HuH-7 (cell line): ENCODE measurements around the gene CFAP74.

Experiments used
- DNase-seq: peaks from one replicate; pipeline ENCODE4 v3.0.0; 2011; ENCODE audit warnings: low spot score

The CFAP74 gene

DNA sequence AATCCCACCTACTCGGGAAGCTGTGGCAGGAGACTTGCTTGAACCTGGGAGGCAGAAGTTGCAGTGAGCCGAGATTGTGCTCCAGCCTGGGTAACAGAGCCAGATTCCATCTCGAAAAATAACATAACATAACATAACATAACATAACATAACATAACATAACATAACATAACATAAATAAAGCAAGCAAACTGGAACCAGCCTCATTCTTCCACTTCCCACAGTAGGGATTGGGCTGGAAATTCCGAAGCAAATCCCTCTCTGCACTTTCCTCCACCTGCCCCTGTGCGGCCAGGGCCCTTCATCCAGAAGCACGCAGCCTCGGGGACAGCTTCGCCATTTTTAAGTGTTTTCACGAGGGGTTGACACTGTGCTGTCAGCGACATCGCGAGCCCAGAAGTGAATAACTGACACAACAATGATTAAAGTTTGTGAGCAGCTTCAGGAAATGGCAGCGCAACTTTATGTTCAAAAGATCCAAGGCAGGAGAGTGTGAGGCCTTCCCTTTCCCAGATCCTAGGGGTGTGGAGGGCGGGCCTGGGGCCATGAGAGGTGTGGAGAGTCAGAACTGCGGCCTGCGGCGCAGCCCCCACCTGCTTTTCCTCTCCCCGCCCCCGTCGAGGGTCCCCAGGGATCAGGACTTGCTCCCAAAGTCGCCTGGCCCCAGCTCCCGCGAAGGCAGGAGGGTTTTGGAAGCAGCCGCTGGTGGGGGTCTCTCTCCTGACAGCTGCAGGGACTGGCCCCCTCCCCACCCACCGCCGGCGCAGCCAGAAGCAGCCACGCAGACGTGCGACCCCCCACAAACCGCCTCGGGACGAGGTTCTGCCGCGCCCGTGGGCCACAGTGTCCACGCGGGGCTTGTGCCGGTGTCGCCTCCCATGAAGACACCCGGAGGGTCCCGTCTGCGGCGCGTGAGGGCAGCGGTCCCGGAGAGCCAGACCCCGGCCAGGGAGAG lies 14.9 kb upstream of the CFAP74 start:
- no peak for DNase-seq

DNA sequence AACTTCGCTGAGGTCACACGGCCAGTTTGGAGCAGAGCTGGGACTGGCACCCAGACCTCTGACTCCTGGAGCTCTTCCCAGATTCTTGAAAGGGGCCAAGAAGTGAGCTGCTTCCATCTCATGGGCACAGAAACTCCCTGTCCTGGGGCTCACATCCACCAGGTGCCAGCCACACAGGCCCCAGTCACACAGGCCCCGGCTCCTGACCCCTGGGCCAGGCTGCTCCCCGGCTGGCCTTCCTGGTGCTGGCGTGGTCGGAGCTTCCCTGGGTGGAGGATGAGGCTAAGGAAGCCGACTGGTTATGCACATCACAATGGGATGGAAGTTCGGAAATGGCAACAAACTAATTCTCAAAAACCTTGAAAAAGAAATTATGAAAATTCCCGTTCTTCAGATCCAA lies 12.5 kb upstream of the CFAP74 start:
- no peak for DNase-seq

DNA sequence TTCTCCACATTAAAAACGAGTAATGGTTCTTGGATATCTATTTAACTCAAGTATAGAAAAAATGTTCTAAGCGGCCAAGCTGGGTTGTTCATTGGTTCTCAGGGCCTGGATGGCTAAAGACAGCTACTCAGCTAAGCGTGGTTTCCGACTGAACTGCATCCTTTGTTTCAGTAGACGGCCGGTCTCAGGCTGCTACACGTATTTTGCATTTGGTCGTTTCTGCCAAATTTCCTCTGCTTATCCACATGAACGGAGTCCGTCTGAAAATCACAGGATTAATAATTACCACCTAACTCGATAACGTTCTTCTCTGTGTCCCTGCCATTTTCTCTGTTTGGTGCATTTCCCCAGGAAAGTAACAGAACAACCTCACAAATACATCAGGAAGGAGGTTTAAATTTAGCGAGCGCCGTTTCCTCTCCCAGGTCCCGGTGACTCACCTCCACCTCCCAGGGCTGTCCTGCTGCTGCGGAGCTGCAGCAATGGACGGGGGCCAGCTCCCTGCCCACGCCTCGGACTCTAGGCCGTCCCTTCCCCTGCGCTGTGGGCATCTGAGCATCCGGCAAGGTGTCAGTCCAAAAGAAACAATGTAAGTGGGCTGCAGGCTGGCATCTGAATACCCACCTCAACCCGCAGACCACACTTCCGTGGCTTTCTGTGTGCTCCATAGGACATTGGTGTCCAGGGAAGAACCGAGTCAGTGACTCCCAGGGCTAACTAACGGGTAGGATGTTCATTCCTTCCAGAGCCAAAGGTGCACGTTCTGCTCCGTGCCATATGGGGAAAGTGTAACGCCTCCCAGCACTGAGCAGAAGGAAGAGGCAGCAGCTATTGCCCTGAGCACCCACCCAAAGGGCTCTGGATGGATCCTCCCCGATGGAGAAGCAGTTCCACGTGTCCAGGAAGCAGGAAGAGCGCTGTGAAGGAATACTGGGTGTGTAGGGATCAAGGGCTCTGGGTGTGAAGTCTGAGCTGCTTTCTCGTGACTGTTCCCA lies 11.5 kb upstream of the CFAP74 start:
- DNase-seq = no peak

DNA sequence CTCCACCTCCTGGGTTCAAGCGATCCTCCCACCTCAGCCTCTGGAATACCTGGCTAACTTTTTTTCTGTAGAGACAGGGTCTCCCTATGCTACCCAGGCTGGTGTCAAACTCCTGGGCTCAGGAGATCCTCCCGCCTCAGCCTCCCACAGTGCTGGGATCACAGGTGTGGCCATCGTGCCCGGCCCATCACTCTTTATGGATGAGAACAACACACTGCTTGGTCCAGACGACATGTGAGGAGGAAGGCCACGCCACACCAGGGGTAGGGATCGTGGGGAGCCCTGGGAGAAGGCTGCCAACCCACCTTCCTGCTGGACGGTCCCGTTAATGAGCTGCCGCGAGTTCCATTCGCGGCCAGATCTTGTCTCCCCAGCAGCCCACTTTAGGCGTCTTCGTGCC lies 10.6 kb upstream of the CFAP74 start:
- DNase-seq = no peak

DNA sequence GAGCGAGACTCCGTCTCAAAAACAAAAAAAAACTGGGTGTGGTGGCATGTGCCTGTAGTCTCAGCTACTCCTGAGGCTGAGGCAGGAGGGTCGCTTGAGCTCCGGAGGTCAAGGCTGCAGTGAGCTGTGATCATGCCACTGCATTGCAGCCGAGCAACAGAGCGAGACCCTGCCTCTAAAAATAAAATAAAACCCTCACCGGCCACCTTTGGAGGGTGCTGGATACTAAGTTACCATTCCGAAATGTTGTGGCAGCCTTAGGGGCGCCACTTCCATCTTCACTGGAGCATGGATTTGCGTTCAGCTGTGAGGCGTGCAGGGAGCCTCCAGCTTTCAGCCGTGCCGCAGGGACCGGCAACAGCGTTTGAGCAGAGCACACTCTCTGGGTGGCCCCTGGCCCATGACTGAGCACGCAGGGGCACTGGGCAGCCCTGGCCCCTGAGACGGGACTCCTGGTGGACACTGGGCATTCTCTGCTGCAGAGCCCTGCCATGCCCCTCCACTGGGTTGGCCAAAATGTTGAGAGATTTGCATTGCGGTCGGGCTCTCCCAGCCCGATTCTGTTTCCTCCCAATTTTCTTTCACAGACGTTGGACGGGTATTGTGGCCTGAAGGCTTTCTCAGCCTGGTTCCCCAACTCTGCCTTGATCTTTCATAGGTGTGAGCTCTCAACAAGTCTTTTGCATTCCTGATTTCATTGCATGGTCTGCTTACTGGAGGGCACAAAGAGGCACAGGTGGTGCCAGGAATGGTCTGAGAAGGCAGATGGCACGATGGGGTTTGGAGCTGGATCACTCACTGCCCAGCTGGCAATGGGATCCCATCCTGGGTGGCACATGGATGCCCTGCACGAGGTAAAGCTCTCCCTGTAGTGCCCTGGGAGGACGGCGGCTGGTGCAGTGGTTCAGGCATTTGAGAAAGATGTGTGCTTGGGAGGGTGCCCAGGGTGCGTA lies 5.8 kb upstream of the CFAP74 start:
- no peak for DNase-seq

DNA sequence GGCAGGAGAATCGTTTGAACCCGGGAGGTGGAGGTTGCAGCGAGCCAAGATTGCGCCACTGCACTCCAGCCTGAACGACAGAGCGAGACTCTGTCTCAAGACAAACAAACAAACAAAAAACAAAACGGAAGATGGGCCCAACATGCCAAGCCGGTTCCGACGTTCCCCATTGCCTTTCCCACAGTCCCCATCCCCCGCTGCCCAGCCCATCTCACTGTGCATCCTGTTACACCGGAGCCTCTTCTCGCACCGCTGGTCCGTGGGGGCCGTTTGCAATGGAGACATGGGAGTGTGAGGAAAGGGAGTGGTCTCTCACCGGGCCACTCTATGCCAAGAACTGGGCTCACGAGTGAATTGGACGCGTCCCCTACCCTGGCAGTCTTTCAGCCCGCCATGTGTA lies 1.3 kb upstream of the CFAP74 start:
- no peak for DNase-seq

DNA sequence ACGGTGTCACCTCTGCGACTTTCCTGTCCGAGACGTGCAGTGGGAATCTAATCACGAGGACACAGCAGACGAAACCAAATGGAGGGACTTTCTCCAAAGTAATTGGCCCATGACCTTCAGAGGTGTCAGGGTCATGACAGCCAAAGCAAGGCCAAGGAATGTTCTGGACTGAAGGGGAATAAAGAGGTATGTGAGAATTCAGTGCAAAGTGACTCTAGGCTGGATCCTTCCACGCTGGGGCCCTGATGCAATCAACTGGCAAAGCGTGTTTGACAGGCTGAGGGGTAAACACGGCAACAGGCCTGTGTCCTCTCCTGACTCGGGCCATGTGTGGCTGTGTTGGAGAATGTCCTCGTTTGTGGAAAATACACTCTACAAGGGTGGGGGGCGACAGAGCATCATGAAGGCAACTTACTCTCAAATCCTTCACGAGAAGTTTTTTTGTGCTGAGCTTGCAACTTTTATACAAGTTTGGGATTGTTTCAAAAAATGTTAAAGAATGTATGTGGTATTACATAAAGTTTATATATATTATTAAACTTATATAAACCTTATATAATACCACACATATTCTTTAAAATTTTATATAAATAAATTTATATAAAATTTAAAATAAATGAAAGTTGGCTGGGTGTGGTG lies 1.7 kb downstream of the CFAP74 start:
- no peak for DNase-seq

DNA sequence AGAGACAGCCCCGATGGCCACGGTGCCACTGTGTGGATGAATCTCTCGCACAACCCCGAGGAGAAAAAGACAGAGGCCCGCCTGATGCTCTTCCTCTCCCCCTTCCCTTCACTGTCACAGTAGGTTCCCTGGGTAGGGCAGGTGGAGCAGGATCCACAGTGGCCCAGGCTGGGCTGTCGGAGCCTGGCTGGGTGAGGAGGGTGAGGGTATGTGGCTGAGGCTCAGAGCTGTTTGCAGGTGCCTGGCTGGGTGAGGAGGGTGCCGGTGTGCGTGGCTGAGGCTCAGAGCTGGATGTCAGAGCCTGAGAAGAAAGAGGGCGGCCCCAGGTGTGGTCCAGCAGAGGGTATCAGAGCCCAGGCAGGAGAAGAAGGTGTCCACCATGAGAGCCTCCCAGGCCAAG lies 2.7 kb downstream of the CFAP74 start:
- DNase-seq = no peak

DNA sequence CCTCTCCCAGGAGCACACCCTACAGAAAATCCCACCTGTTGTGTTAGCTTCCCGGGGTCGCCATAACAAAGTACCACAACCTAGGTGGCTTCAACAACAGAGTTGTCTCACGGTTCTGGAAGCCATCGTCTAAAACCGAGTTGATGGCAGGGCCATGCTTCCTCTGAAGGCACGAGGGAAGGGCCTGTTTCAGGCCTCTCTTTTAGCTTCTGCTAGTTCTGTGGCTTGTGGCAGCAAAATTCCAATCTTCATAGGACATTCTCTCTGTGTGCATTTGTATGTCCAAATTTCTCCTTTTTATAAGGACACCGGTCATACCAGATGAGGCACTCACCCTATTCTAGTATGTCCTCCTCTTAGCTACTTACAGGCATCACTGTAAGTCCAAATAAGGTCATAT lies 3.2 kb downstream of the CFAP74 start:
- DNase-seq = no peak

DNA sequence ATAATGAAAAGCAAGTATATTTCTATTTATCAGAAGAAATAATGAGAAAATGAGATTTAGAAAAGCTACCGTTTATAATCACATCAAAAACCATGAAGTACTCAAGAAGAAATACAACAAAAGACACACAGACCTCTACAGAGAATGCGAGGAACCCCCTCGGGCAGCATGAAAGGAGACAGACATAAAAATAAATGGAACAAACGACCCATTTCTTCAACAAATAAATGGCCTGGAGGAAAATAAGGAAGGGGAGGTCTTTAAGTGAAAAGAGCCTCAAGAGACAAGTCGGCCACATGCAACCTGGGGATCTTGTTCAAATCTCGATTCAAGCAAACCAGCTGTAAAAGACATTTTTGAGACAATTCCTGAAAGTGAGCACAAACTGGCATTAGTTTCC lies 6.0 kb downstream of the CFAP74 start:
- DNase-seq = no peak

DNA sequence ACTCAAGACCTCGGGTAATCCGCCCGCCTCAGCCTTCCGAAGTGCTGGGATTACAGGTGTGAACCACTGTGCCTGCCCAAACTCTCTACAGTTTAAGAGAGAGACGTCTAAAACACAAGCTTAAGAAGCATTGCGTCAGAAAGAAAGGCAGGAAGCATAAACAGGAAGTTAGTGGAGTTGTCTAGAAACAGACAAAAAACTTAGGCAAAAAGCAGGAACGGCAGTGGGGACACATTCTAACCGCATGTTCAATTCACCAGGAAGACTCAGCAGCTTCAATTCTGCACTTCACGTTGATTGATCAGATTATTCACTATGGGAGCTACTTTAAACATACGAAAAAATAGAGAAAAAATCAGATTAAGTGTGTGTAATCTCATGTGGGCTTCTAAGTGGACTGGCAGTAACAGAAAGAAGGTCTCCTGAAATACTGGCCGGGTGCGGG lies 7.4 kb downstream of the CFAP74 start:
- no peak for DNase-seq

DNA sequence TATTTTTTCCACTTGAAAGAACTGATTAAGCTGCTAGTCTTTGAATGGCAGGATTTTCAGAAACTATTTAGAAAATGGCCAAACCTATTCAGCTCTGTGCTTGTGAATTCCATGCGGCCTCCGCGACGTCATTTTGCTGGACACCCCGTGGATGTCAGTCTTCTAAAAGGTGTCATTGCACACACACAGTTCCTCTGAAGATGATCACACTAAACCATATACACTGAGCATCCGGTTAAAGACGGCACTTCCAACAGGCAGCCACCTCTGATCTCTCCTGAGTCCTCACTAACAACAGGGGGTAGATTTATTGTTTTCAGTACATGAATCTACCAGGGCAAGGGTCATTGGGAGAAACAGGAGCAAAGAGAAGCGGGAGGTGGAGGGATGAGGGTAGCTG lies 9.1 kb downstream of the CFAP74 start:
- no peak for DNase-seq

DNA sequence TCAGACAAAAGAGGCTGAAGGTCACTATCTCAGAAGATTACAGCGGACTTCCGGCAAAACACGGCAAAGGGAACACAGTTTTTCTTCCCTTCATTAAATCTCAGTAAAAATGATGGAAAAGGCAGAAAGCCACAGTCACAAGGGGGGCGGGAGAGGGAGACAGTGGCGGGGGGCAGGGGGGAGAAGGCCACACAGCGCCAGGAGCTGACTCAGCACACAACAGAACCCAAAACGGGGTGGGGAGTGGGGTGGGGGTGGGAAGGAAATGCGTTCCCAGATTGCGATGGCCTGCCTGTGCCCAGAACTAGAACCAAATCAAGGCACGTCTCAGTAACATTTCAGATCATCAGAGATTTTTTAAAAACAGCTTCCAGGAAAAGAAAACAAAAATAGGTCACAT lies 13.4 kb downstream of the CFAP74 start:
- no peak for DNase-seq

DNA sequence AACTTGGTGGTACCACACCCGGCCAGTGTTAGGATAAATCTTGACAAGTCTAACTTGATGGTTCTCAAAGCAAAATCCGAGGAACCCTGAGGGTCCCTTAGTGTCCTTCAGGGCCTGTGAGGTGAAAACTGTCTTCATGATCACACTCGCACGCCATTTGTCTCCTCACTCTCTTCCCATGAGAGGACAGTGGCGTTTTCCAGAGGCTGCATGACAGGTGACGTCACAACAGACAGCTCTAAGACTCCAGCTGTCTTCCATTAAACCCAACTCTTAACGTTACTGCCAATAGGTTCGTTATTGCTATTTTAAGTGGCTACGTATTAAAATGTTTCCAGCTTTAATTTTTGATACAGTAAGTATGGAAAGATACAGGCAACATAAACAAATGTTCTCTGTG lies 13.8 kb downstream of the CFAP74 start:
- DNase-seq = no peak

DNA sequence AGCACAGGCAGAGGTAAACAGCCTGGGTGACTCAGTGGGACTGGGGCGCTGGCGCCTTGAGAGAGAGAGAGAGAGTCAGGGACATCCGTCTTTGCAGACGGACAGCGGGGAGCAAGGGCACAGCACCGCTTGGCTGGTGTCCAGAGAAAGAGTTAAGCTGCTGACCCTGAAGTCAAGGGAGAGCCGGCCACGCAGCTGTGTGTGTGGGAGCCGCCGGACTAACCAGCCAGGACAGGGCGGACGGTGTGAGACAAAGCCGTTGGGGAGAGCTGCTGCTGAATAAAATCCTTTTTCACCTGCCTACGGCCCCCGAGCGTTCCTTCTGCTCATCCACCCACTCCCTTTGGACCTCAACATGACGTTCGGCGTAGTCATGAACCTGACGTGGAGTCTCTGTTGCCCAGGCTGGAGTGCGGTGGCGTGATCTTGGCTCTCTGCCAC lies 14.5 kb downstream of the CFAP74 start:
- DNase-seq = no peak

DNA sequence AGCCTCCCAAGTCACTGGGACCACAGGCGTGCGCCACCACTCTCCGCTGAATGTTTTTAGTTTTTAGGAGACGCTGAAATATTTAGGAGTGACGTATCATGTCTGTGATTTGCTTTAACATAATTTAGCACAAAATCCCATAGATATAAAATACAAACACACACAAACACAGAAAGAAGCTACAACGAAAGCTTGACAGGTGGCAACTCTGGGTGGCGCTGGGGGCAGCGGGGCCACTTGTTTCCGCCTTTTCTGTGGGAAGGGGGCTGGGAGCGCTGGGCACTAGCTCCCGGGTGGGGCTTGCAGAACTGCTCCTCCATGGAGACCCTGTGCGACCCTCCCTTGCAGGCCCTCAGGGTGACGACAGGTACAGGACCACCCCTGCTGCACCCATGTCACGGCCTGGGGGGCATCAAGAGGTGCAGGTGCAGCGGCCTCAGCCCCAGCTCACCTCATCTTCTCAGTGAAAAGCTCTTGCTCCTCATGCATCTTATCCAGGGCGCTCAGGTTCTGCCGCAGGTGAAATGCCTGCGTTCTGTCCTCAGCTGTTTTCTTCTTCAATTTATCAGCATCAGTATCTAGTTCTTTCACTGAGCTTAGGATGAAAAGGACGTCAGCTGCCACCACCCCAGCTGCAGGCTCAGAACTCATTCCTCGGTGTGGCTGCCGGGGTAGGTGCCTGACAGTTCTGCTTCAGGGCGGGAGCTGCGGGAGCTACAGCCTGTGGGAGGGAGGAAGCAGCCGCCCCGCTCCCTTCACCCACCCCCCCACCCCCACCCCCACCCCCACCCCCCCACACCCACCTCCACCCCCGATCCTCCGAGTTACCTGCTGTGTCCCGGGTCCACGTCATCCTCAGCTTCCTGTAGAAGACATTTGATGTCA lies 15.3 kb downstream of the CFAP74 start:
- DNase-seq = no peak

DNA sequence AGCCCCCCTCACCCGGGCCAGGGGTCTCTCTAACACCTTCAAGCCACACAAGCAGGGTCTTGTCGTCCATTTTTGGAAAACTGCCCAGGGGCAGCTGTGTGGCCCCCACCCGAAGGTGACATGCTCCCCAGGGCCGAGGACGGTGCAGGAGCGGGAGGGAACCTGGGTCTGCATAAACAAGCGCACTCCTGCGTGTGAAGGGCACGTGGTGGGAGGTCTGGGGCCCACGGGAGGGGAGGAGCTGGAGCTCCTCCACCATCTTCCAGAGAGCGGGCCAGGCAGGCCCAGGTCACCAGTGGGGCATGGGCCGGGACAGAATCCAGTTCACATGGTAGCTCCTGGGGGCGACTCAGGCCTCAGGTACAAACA lies 16.5 kb downstream of the CFAP74 start:
- DNase-seq = no peak

DNA sequence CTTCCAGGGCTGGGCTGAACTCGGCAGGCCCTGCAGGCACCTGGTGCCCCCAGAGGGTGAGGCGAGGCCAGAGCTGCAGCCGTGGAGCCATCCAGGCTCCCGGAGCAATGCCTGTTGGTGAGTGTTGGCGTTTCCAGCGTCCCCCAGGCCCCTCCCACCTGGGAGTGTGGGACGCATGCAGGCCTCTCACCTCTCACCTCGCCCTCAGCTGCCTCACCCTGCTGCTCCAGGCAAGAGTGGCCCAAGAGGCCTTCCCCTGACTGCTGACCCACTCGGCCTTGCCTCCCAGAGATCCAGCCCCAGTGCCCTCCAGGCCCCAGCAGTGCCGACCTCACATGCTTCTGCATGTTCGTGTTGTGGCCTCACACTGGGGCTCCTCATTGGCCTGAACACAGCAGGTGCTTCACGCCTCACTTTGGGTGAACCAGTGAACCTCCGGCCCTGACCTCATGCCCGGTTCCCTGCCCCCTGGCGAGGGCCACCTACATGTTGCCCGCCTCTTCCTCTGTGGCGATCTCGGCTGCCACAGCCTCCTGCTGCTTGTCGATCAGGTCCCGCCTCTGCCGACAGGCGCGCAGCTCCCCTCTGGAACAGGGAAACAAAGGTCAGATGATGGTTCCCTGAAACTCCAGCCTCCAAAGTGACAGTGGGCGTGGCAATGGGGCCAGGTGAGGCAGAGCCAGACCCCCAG lies 17.0 kb downstream of the CFAP74 start:
- DNase-seq = no peak

DNA sequence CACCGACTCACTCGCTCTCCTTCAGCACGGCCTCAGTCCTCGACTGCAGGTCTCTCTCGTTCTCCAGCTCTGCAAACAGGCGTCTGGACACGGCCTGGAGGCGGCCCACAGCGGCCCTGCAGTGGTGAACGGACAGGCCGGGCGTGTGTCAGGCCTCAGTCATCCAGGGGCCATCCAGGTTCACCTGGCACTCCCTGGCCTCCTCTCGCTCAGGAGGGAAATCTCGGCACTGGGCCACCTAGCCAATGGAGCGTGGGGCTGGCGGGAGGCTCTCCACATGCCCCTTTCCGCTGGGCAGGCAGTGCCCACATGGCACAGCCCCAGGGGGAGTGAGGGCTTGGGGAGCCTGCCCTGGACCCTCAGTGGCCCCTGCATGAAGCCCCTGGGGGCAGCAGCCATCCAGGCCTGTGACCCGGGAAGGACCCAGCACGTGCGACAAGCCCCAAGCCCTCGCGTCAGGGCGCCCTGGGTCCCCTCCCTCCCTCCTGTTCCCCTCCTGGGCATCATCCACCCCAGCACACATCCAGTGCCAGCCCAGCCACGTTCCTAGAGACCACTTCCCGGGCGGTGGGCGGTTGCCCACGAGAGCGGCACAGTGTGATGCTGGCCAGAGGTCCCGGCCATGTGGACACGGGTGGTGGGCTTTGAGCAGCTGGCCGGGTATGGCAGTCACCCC lies 18.1 kb downstream of the CFAP74 start:
- DNase-seq = no peak
